DMS 273 (cell line): ENCODE measurements around the gene SMIM17.
"Not testable (repeated sequence)": the region's sequence is repeated elsewhere in the genome, so short reads cannot be mapped to it uniquely, and the experiment has no call there.

ENCODE experiments used
- DNase-seq: peaks from one replicate; lab custom pipeline; 2025; ENCODE audit not compliant: unreplicated experiment; lab: John Stamatoyannopoulos, UW

SMIM17 gene

DNA sequence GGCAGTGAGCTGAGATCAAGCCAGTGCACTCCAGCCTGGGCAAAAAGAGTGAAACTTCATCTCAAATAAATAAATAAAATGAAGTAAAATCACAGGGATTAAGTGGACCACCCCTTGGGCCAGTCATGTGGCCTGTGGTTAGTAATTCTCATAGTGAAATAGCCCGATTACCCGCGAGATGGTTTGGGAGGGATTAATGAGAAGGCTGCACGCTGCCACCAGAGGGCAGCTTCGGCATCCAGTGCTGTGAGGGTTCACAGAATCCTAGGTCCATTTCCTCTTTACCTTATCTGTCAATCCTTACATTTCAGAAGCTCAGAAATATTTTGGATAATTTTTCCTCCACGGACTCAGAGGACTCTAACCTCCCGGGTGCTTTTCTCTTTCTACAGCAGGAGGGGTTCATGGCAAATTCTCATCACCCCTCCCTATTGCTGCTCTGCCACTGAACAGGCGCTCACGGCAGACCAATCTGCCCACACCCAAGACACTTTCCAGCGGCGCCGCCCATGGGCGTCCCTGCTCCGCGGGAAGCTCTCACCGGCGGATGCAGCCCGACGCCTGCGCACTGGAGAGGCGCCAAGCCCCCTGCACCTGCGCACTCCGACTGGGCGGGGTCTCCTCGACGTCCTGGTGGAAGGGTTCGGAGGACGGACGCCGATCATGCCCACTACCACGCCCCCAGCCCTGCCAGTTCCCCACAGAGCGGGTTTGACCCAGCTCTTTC is 17.6 kb downstream of the SMIM17 start:
- DNase-seq = peak; percentile 20

DNA sequence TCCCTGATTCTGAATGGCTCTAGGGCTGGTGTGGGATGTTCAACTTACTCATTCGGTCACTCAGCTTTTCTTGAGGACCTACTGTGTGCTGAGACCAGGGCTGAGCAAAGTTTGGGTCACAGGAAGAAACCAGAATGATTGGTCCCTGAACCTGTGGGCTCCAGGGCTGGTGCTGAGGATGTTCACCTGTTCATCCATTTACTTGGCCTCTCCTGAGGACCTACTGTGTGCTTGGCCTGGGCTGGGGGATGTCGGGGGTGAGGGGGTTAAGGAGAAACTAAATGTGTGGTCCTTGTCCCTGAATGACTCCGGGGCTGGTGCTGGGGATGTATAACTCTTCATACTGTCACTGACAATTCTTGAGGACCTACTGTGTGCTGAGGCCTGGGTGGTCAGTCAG is 18.3 kb downstream of the SMIM17 start:
- DNase-seq = no peak

DNA sequence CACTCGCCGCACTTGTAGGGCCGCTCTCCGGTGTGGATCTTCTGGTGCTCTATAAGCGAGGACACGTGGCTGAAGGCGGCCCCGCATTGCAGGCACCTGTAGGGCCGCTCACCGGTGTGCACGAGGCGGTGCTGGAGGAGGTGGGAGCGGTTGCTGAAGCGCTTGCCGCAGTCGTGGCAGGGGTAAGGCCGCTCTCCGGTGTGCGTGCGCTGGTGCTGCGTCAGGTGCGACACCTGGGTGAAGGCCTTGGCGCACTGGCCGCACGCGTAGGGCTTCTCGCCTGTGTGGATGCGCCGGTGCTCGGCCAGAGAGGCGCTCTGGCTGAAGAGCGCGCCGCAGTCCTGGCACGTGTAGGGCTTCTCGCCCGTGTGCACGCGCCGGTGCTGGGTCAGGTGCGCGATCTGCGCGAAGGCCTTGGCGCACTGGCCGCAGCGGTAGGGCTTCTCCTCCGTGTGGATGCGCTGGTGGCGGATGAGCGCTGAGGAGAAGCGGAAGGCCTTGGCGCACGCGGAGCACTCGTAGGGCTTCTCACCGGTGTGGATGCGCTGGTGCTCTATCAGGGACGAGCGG is 21.1 kb downstream of the SMIM17 start:
- DNase-seq = no peak

DNA sequence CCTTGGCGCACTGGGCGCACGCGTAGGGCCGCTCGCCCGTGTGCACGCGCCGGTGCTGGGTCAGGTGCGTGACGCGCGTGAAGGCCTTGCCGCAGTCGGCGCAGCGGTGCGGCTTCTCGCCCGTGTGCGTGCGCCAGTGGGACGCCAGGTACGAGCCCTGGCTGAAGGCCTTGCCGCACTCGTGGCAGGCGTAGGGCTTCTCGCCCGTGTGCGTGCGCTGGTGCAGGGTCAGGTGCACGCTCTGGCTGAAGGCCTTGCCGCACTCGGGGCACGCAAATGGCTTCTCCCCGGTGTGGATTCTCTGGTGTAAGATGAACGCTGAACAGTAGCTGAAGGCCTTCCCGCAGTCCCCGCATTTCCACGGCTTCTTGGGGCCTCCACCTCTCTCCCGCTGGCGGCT is 21.6 kb downstream of the SMIM17 start:
- DNase-seq = no peak

DNA sequence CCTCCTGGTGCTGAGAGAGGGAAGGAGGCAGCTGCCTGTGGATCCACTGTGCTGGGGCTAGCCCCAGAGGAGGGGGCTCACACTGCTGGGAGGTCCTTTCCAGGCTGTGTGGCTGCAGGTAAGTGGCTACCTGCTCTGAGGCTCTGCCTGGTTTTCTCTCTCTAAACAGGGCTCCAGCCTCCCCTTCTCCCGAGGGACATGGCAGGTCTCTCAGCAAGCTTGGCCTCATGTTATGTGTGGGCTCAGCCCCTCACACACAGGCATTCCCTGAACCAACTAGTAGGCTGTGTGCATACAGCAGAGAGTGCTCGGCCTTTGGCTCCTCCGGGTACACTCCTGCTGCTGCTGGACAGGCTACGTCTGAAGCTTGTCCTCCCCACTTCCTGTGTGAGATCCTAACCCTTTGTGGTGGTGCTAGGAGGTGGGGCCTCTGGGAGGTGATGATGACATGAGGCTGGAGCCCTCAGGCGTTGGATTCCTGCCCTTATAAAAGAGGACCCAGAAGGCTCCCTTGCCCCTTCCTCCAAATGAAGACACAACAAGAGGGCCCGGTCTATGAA is 24.4 kb downstream of the SMIM17 start:
- DNase-seq = no peak

DNA sequence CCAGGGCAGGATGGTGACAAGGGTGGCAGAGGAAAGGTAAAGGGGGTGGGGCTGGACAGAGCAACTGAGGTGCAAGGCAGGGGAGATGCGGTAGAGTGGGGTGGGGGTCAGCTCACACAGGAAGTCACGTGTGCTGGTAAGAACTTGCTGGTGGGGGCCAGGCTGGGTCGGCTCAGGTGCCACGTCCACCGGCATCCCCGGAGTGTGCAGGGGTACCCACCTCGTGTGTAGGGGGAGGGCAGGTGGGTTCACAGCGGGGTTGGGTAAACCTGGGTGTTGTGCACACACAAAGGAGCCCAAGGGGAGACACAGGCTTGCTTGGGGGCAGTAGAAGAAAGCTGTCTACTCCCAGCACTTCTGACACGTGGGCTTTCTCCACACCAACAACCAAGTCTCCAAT is 25.7 kb downstream of the SMIM17 start:
- DNase-seq = no peak

DNA sequence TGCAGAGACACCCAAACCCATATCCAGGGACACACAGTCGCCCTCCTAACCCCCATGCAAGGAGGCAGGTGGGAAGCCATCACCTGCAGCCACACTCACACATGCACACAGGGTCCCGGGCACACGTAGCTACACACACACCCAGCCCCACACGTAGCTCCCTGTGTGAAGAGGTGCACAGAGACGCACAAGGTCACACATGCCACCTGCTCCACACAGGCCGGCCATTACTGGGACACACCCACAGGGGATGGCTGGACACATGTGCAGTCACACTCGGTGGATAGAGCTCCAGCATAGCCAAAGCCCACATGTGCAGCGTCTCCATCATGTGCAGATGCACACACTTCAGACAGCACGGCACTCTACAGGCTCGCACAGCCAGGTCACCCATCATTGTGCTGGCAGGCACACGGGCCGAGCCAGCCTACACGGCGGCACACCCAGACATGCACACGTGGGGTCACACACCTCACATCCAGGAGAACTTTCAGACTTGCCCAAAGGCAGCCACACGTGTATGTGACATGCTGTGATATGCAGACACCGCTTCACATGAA is 27.5 kb downstream of the SMIM17 start:
- DNase-seq = no peak

DNA sequence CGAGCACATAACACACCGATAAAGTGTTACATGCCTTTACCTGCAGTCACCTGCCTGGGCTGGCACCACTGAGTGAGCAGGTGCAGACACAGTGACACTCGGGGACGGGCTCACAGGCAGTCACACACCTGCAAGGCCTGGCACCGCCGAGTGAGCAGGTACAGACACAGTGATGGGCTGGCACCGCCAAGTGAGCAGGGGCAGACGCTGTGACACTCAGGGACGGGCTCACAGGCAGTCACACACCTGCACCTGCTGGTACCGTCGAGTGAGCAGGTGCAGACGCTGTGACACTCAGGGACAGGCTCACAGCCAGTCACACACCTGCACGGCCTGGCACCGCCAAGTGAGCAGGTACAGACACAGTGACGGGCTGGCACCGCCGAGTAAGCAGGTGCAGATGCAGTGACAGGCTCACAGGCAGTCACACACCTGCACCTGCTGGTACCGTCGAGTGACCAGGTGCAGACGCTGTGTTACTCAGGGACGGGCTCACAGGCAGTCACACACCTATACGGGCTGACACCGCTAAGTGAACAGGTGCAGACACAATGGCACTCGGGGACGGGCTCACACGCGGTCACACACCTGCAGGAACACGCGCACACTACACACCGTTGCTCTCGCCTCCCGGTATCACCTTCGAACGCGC is 28.1 kb downstream of the SMIM17 start:
- DNase-seq = no peak

DNA sequence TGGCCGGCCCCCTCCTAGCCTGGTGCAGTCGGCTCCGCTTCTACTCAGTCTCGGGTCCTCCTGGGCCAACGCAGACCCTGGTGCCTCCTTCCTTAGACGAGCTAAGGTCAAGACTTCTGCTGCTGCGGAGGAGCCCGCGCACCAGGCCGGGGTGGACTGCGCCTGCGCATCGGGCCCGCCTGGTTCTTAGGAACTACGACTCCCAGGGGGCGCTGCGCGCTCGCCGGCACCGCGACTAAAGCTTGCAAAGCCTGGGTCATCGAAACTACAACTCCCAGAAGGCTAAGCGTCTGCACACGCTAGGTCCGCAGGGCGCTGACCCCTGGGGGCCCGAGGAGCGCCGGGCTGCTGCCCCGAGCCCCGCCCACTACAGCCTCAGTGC is 28.6 kb downstream of the SMIM17 start, which contains the start of gene ZNF835:
ZNF835 (minus strand) TSS at position 145 of the 382 bp plus-strand sequence. CDS start 6,559 bp downstream, outside the sequence.
- DNase-seq = no peak

DNA sequence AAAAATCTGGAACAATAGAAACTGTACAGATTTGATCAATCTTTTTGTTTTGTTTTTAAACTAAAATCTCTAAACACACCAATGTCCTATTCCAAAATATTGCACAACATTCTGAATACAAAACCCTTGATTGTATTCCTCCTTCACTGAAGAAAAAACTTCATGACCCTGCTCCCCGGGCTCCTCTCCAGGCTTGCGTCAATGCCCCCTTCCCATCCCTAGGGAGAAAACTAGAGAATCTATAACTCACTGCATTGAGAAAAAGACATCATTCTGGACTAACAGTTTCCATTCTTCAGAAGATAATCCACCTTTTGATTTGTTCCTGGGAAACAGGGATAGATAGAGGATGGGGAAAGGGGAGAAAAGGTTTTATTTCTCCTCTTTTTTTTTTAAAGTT is 29.7 kb downstream of the SMIM17 start:
- DNase-seq = not testable (repeated sequence)

DNA sequence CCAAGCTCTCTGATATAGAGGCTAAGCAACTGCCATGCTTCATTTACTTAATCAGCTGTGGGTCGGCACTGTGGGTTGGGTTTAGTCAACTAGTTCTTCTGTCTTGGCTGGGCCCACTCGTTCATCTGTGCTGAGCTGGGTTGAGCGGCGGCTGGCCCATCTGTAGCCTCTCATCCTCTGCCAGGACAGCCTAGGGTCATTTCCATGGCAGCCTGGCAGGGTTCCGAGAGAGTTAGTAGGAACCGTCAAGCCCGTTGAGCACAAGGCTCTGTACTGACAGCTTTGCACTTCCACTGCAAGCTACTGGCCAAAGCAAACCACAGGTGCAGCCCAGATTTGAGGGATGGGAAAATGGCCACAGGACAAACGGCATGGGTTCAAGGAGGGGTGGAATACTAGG is 35.2 kb downstream of the SMIM17 start:
- peak; percentile 75 for DNase-seq

DNA sequence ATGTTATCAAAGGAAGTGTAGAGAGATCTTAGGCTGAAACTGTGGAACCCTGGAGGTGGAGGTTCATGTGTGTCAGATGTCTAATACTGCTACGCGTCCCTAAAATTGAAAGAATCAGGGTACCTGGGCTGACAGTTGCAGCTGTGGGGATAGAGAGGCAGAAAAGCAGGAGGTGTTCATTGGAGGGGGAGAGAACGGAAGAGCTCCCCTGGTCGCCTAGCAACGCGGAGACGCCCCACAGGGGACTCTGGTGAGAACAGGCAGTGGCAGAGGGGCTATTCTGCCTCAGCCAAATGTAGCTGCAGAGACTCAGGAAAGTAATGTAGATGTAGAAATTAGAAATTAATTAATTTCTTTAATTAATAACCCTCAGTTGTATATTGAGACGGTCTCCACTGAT is 38.7 kb downstream of the SMIM17 start:
- DNase-seq = peak; percentile 5

DNA sequence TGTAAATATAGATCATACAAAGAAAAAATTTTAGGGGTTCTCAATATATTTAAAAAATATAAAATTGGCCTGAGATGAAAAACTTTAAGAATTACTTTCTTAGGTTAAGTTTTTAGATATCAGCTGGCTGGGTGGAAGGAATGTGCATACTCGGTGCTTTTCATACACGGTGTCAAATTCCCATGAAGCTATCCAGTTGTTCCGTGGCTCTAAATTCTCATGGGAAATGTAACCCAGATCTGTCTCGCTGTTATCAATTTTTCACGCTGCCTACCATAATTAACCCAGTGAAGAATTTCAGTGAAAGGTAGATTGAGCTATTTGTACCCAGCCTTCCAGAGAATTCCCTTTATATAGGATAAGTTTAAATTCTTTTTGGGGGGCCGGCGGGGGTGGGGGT is 40.2 kb downstream of the SMIM17 start:
- DNase-seq = no peak

DNA sequence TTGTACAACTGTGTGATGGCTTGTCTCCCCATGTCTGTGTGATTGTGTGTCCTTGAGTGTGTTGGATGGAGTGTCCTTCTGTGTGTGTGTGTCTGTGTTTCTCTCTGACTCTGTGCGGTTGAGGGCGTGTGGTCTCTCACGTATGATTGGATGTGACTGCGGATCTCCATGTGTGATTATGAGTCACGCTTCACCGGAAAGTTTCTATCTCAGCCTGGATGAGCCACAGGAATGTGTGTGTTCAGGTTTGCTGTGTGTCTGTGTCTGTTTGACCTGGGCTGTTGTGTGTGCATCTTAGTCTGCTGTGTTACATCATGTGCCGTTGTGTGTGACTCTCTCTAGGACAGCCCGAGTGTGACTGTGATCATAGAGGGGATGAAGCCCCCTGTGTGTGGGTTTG is 44.1 kb downstream of the SMIM17 start:
- DNase-seq = no peak

DNA sequence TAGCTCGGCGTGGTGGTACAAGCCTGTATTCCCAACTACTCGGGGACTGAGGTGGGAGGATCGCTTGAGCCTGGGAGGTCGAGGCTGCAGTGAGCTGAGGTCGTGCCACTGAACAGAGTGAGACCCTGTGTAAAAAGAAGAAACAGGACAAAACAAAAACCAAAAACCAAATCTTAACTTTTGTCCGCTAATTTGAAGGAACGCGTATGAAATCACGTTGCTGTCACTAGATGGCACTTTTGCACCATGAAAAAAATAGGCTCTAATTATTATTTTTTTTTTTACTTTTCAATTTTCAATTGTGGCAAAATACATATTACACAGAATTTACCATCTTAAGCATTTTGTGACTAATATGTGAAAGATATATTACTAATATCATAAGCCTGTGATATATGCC is 46.2 kb downstream of the SMIM17 start:
- DNase-seq = no peak

DNA sequence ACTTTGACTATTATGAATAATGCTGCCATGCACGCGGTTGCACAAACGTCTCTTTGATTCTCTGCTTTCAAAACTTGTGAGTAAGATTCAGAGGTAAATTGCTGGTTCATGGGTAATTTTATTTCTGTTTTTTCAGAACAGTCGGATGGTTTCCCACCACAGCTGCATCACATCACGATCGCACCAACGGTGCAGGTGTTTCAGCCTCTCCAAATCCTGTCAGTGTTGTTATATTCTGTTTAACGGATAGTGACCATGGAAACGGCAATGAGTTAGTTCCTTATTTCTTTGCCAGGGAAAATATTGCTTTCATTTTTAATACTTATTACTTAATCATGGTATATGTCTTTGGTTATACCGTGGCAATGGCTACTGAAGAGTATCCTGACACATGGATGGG is 47.7 kb downstream of the SMIM17 start:
- DNase-seq = no peak

DNA sequence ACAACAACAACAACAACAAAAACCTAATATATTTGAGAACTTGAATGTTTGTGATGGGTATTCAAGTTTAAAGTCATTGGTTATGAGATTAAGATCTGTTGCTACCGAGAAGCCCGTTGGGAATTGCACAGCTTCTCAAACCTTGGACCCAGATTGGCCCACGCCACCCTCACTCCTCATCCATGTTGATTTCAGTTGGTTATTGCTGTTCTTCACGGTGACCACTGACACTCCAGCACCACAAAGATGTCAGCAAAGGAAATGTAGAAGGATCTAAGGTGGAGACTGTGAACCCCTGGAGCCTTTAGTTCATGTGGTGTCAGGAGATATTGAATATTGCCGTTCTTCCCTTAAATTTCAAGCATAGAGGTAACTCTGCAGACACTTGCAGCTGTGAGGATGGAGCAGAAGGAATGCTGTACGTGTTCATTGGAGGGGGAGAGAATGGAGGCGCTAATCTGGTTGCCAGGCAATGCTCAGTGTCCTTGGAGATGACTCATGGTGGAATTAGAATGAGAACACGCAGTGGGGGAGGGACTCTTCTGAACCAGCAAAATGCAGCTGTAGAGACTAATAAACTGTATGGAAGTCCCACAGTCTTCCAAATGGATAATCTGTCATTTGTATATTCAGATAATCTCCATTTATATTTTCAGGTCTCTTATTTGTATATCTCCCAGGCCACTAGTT is 49.4 kb downstream of the SMIM17 start:
- peak; percentile 19 for DNase-seq

DNA sequence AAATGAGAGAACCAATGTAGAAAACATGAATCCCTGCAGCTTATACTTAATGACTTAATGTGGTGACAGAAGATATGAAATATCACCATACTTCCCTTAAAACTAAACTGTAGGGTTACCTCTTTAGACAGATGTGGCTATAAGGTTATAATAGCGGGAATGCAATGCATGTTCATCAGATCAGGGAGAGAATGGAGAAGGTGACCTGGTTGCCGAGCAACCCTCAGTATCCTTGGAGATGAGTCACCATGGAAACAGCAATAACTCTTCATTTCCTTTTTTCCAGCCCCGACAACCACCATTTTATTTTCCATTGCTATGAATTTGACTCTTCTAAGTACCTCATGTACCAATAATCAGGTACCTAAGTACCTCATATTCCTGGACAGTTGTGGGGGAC is 56.6 kb downstream of the SMIM17 start:
- peak; percentile 7 for DNase-seq

DNA sequence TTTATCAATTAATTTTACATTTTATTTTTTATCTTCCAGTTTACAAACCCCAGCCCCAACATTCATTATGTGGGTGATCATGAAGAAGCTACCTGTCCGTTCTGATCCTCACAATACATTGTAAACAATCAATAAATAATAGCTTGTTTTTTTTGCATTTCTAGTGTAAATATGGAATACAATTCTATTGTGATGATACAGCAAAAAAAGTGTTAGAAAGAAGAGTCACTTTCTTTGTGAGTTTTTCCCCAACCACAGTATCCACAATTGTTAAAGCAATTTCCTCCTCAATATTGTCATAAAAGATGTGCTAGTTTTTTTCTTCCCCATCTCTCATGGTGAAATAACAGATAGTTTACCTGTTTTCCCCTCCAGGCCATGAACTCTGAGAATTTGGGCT is 58.9 kb downstream of the SMIM17 start:
- no peak for DNase-seq

DNA sequence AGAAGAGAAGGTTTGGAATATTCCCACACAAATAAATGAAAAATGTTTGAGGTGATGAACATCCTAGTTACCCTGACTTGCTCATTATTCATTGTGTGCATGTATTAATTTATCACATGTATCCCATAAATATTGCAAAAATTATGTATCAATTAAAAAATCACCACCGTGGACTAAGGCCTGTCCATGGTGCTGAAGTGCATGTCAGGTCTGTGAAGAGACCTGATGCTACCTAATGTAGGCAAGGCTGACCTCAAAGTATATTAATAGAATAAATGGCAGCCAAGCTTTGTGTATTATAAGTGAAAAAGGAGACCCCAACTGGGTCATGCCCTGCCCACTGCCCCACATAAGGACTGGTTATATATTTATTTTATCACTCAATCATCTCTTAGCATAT is 63.0 kb downstream of the SMIM17 start:
- DNase-seq = peak; percentile 6
